Stimulated activated CD8-positive, alpha-beta memory T cell treated with anti-CD3 and anti-CD28 coated beads, Interleukin-15, amount 100 ng/mL, for 48 hours (primary cell): ENCODE results near the gene THRB.

Source experiments
- DNase-seq, 2 donors: peaks; one replicate each; pipeline ENCODE4 v3.0.0-alpha.2; 2020; ENCODE audit warnings: low read depth in 2 of 2

Gene THRB

DNA sequence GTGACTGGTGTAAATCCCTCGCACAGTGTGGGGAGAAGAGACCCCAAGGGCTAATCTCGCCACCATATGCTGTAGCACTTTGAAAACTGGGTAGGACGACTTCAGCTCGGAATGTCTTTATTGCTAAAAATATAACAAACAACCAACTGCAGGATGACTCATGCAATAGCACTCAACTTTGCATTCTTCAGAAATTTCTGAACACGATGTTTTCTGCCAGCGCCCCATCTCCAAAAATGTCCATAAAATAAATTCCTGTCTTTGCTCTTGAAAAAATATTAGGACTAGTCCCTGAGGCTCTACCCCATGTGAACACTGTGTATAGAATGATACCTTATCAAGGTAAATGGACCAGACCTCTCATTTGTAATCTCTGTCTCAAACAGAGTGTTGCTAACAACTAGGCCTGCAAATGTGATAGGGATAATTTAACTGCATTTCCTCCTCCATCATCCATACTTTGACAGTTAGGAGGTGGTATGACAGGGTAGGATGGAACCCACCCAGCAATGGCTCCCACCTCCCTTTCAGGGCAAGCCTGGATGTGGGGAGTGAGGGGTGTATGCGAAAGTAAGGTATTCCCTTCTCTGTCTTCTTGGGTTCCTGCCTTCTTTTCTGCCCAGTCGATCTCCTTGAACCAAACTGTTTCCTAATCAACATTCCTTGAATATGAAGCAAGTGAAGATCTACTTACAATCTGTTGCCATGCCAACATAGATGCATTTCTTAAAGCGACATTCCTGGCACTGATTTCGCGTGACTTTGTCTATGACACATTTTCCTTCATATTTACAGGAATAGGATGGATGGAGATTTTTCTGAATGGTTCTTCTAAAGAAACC is 348.4 kb downstream of the THRB start:
- no peak for DNase-seq

DNA sequence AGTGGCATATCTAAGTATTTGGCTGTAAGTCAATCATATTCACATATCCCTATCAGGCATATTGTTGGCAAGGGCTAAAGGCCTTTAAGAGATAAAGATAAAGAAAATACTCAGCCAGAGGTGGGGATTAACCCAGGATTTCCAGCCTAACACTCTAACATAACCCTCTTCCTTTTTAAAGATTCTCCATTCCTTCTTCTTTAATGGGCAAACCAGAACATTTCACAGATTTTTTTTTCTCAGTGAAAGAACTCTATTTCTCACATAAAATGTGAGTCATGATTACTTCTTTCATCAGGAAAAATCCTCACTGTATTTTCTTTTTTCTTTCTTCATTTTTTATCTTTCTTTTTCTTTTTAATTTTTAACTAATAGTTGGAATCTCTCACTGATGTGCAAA is 349.2 kb downstream of the THRB start:
- DNase-seq = no peak

DNA sequence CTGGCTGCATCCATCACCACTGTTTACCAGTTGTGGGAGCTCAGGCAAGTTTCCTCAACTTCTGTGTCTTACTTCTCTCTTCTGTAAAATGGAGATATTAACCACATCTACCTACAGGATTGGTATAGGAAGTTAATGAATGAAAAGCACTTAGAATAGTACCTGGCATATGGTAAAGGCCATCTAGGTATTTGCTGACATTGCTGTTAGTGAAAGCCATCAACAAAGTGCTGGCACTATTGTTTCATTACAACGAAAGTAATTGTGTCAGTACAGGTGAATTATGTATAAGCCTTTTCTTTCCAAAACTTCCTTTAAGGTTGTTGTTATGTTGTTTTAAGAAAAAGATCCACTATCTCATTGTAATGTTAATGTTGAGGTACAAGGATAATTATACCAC is 352.5 kb downstream of the THRB start:
- no peak for DNase-seq

DNA sequence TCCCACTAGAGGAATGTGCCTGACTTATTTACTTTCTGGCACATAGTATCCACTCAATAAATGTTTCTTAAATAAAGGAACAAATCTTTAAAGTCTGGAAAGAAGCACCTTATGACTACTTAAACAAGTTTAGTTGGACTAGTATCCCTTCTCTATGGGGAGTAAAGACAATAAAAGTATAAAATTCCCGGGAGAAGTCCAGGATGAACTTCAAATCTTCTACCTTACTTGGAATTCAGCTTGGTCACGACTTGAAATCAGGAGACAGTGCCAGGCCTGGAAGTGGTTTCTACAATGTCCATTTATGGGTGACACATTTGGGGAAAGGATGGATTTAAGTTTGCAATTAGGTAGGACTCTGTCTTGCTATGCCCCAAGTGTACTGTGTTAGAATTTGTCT is 353.1 kb downstream of the THRB start:
- DNase-seq = no peak

DNA sequence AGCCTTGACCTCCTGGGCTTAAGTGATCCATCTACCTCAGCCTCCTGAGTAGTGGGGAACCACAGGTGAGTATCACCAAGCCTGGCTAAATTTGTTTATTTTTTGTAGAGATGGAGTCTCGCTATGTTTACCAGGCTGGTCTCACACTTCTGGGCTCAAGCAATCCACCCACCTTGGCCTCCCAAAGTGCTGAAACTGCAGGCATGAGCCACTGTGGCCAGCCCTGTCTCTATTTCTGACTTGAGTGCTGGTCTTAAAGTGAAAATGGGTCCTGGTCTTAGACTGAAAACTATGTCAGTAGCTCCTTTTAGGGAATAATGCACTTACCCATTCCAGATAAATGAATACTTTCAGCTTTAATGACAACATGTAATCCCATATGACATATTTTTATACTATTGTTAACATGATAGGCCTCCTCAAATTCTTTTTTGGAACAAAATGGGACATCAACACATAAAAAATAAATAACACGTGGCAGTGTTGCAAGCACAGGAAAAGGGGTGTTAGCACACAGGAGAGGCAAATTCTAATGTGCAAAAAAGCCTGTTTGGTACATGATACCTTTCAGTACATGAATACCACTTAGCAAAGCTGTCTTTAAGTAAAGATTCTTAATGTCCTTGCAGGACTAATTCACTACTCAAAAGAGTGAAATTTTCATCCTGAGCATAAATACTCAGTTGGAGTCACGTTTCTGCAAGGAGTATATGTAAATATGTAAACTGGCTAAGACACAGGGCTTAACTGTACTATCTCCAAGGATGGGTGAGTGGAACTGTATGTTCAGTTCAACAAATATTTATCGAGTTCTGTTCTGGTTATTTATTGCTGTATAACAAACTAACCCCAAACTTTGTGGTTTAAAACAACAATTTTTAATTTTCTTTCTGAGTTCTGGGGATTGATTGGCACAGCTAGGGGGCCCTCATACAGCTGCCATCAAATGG is 354.9 kb downstream of the THRB start:
- DNase-seq = no peak

DNA sequence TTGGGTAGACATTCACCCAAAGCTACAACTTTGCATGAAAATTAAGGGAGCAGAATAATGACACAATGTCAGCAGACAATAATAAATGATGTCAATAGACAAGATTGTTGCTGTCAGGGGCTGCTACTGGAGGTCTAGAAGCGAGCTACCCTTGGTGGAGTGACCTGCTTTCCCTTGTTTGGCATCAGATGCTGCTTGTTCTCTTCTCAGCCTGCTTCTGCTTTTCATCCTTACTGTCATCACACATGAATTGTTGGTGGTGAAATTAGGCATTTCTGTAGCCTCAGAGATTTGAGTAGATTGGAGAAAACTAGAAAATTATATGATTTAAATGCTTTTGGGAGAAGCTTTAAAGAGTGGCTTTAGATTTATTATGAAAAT is 355.8 kb downstream of the THRB start:
- DNase-seq = no peak

DNA sequence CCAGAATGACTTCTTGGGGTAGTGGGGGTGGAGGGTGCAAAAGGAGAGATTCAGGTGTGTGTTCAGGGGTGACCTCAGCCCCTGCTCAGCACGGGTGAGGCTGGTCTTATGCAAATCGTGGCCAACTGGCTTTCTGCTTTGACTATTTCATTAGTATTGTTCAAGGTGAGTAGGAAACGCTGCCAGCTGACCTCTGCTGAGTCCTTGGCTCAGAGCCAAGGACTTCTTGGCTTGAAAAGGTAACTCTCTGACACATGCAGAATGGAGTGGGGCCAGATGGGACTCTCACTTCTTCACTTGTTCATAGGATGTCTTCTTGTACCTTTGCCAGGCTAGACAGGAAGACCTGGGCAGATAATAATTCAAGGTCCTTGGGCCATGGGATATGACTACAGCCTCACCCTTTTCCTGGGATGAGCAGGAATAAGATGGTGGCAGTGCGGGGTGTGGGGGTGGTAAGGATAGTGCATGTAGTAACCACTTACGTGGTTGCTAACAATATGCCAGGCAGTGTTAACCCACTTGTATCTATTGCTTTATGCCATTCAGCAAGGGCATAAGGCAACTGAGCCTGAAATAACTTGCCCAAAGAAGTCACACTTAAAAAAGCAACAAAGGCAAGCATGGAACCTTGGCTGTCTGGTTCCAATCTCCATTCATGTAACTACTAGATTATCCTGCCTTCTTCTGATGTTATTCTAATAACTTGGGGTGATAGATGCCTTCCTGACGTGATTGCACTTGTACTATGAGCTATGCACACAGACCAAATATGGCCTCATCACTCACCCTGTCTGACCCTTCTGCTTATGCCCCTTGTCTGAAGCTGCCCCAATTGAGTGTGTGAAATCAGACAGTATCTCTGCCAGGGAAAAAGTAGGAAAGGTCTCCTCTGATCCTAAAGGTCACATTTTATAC is 356.4 kb downstream of the THRB start:
- no peak for DNase-seq

DNA sequence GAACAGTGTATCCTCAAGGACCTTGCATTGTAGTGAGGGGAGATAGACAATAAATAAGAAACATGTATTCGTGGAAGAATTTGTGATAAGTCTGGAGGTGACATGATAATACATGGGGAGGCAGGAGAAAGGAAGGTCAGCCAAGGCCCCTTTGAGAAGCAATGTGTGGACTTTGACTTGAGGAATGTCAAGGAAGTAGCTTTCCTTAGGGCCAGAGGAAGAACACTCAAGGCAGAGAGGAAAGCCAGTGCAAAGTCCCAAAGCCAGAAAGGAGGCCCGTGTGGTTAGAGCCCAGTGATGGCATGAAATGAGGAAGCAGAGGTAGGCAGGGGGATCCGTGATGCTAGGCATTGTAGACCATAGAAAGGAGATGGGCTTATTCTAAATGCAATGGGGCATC is 357.3 kb downstream of the THRB start:
- no peak for DNase-seq

DNA sequence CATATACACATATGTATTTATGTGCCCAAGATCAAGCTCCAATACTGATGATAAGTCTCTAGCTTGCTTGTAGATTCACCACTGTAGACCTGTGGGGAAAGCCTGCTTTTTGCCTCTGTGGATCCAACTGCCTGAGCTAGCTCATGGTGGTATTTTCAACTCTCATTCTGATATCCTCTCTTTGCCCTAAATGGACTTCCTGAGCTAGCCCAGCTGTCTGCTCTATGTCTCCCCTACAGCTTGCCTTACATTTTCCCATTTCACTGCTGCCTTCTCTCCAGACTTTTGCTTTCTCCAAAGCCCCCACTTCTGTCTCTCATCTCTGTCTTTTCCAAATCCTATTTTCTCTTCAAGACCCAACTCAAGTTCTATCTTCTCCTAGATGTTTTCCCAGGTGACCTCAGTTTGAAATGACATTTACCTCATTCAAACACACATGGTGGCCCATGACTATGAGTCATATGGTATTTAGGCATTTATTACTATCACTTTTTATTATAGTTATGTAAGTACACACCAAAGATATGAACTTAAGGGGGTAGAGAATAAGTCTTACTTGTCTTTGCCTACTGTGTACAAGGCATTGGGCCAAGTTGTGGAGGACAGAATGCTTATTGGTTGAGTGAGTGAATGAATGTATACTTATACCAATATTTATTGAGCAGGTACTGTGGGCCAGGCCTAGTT is 357.9 kb downstream of the THRB start:
- DNase-seq = no peak

DNA sequence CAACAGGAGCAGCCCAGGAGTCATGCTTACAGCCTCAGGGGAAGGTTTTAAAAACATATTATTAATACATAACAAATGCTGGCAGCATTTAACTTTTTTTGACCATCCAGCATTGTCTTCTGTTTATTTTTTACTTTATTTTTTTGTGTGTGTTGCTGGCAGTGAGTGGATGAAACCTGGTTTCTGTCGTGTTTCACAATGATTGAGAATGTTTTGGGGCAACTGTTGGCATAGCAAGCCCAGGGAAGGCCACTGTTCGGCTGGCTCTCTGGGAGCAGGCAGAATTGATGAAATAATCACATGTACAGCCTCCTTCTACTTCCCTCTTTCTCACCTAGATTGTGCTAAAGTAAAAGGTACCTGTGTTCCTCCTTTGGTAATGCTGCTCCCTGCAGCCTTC is 359.4 kb downstream of the THRB start:
- DNase-seq = no peak

DNA sequence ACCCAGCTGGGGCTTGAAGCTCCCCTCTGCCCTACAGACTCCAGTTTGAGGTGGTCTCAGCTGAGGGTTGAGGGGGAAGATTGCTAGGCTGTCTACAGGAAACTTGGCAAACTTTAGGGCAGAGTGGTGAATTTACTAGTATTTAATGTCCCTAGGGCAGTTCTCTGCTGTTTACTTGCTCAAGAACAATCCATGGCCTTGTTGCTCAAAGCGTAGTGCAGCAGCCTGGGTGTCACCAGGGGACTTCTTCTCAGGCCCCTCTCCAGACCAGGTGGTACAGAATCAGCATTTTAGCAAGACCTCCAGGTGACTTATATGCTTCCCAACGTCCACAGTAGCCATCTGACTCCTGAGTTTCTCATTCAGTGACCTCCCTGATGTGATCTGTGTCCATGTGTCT is 360.7 kb downstream of the THRB start:
- no peak for DNase-seq

DNA sequence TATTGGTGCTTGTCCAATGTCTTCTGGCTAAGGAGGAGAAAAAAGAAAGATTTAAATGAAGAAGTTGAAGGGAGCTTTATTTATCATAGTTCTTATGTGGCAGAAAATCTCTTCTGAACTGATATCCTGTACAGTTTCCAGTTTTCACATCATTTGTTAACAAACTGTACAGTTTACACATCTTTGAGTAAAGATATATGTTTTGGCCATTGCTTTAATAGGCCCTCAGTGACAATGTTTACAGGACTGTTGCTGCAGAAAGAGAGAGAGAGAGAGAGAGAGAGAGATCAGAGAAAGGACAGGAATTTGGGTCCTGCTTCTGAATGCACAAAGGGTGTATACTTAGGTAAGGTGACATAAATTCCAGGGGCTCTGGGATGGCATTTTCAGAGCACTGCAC is 361.2 kb downstream of the THRB start:
- no peak for DNase-seq

DNA sequence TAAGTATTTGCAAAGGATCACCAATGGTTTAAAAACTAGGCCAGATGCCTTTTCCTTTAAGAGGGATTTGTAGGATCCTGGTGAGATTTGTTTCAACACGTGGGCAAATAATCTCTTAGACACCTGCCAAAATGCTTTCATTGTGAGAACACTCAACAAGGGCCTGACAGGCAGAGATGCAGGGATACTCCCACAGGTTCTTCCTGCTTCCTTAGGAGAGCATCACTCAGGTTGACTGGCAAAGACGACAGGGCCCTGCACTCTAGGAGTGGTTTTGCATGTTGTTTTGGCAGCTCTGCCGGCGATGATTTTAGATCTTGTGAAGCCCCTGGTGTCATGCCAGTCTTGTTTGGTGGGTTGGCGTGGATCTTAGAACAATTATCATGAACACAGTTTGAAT is 365.1 kb downstream of the THRB start:
- no peak for DNase-seq

DNA sequence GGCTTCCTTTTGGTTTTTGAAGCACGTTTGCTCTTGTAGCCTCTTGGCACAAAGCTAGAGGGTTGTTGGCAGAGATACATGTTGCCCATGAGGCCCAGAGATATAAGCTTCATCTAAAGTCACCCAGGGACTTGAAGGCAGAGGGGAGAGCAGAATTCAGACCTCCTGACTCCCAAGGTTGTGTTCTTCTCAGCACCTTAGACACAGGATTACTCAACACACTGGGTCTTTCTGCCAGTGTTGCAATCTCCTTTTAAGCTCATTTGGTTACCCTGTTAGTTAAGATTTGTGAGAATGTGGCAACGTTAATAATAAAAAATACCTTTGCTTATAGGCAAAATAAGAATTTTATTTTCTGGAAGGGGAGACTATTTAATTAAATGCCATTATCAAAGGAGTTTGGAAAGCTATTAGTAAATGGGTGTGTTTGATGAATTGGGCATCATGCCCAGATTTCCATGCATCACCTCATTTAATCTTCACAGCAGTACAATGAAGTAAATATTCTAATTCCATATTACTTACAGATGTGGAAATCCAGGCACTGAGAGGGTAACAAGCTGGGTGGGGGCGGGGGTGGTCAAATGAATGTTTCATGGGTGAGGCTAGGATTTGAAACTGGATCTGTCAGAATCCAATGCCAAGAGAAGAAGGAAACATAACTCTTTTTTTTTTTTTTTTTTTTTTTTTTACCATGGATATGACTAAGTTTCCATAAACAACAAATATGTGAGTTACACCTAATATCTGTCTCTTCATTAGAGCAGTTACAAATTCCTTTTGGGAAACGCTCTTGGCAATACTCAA is 366.2 kb downstream of the THRB start:
- DNase-seq = no peak

DNA sequence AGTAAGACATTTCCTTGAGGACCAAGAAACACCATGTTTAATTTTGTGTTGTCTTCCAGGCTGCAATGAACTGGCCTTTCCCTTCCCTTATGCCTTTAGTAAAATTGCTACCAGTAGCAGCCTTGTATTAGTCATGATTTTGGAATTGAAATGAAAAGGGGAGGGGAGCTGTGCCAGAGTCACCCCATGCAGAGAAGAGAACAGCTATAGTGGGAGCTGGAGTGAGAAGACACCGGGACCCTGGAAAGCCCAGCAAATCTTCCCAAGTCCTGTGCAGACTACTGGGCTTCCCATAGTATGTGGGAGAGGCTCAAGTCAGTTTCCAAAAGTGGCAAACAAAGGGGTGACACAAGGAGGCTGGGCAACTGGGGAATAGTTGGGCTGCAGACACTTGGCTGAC is 371.1 kb downstream of the THRB start:
- no peak for DNase-seq

DNA sequence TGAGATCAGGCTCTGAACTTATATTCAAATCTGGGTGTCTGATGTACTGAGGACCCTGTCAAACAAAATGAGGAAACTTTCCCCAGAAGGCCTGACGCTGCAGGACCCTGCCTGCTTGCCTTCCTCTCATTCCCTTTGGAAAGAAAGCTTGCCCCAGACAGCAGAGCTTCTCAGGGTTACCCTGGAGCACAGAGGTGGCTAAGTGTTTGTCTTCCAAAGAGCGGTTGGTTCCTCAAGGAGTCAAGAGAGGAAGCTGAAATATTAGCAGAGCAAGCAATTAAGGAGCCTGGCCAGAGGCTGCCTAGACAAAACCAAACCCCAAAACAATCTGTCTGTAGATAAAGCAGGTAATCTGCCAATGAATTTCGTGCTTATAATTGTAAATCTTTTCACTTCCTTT is 374.2 kb downstream of the THRB start:
- no peak for DNase-seq

DNA sequence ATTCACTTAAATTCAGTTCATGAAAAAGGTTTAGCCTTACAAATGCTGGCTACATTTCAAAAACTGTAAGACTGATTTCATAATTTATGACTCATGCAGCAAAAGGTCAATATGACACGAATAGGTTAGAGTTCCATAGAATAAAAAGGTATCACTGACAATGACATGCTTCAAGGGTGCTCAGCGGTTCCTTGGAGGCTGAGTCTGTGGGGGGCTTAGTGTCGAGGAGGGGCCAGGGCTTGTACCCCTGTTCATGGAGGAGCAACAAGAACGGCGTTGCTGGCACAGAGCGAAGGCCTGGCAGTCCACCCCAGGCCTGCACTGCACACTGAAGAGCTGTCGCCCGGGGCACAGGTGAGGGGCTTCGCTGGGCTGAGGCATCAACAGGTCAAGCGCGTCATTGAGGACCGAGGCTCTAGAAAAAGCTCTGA is 375.3 kb downstream of the THRB start:
- no peak for DNase-seq

DNA sequence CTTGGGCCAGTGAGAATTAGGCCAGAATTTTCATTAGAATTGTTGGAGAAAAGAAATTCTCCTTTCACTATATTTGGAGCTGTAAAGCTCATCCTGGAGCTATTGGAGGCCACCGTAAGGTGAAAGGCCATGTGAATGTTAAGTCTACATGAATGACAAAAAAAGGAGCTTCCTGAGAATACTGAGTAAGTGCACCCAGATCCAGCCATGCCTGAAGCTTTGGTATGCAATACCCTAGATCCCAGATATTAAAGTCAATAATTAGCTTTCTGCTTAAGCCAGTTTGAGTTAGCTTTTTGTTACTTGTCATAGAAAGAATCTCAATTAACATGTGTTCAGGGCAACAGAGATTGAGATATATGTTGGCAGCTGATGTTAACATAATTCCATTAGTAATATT is 377.1 kb downstream of the THRB start:
- no peak for DNase-seq

DNA sequence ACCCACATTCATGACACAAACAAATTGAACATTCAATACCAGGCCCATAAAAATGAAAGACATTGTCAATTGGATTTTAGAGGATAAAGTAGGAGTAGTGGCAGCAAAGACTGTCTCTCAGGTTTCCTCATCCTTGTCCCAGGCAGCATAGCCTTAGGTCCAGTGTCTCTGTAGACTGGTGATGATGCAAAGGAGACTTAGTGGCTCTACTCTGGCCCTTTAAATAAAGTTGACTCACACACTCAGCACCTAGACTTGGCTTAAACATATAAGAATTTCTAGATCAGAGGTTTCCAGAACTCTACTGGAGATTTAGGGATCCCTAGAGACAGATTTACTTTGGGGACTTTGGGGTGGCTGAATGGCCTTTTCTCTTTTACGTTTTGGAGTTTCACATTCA is 382.9 kb downstream of the THRB start:
- DNase-seq = no peak

DNA sequence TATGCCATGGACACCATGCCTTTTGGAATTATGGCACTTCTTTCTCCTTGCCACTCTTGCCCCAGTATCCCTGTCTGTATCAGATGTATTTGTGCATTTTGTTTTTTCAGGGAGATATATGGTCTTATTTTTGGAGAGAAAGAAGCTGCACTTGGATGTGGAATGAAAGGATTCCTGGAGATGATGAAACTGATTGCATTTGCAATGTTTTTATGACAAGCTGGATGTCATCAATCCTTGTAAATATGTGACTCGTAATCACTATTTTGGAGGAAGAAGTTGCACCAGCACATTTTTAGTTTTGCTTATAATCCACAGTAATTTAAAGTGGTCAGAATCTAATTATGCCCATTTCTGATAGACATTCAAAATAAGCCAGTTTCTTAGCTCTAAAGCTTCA is 384.6 kb downstream of the THRB start:
- no peak for DNase-seq
